Measurements from ENCODE around the gene PLXNA1.

The PLXNA1 gene

DNA sequence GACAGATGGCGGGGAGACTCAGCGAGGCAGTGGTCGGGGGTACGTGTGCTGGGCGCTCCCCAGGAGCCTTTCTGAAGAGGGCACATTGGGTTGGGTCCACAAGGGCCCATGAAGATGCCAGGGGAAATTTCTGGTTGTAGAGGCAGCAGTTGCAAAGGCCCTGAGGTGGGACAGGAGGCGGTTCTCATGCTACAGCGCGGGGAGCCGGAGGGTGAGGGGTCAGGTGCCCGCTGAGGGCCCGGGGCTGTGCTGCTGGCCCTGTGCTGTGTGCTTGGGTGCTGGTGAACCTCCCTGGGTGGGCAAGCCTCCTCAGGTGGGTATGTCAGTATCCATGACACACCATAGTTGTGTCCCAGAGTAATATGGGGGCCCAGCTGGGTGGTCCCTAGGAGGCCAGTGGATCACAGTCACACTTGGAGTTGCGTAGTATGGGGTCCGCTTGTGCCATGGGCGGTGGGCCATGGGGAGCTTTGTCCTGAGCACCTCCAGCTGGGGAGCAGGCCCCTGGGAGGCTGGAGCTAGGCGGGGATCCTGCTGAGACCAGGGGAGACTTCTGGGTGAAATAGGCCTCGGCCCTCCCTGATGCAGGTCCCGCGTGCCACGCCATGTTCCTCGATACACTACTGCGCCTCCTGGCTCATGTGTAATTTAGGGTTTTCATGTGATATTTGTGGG lies 44.3 kb downstream of the PLXNA1 start:
- Histone ChIP-seq H3K27ac (ENCODE audit: low read depth, low read length) (no peak overlapping the region), H4K20me1 (ENCODE audit: low read depth, low read length) (no peaks in the 10 kb centered on the region), H3K36me3 (ENCODE audit: low read length) (no peaks in the 10 kb centered on the region), H3K27me3 (ENCODE audit: low read length) (no peaks in the 10 kb centered on the region), H2AFZ (ENCODE audit: low read depth, low read length, severe bottlenecking) (no peak overlapping the region), H3K4me3 (ENCODE audit: insufficient read depth, low read length, poor library complexity, severe bottlenecking) (no peak overlapping the region), H3K4me2 (ENCODE audit: low read depth, low read length, poor library complexity, severe bottlenecking) (no peak overlapping the region), H3K9ac (ENCODE audit: low read length) (no peak overlapping the region), H3K9me2 (replicated peaks; ENCODE audit: insufficient read depth, low read length) (no peaks in the 10 kb centered on the region), H3F3A (ENCODE audit: insufficient read depth) (no peaks in the 10 kb centered on the region), H3K9me3 (ENCODE audit: insufficient read depth, low read length) (no peaks in the 10 kb centered on the region), H3K79me2 (ENCODE audit: insufficient read depth, low read length) (no peaks in the 10 kb centered on the region)
- TF ChIP-seq EZH2phosphoT487 (conservative IDR thresholded peaks at IDR 0.05; ENCODE audit: low read length) = no peak
- TF ChIP-seq, protein P1, sequence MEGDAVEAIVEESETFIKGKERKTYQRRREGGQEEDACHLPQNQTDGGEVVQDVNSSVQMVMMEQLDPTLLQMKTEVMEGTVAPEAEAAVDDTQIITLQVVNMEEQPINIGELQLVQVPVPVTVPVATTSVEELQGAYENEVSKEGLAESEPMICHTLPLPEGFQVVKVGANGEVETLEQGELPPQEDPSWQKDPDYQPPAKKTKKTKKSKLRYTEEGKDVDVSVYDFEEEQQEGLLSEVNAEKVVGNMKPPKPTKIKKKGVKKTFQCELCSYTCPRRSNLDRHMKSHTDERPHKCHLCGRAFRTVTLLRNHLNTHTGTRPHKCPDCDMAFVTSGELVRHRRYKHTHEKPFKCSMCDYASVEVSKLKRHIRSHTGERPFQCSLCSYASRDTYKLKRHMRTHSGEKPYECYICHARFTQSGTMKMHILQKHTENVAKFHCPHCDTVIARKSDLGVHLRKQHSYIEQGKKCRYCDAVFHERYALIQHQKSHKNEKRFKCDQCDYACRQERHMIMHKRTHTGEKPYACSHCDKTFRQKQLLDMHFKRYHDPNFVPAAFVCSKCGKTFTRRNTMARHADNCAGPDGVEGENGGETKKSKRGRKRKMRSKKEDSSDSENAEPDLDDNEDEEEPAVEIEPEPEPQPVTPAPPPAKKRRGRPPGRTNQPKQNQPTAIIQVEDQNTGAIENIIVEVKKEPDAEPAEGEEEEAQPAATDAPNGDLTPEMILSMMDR (IDR thresholded peaks at IDR 0.05; ENCODE audit: insufficient read depth, low read length, poor library complexity, severe bottlenecking) = no peak

DNA sequence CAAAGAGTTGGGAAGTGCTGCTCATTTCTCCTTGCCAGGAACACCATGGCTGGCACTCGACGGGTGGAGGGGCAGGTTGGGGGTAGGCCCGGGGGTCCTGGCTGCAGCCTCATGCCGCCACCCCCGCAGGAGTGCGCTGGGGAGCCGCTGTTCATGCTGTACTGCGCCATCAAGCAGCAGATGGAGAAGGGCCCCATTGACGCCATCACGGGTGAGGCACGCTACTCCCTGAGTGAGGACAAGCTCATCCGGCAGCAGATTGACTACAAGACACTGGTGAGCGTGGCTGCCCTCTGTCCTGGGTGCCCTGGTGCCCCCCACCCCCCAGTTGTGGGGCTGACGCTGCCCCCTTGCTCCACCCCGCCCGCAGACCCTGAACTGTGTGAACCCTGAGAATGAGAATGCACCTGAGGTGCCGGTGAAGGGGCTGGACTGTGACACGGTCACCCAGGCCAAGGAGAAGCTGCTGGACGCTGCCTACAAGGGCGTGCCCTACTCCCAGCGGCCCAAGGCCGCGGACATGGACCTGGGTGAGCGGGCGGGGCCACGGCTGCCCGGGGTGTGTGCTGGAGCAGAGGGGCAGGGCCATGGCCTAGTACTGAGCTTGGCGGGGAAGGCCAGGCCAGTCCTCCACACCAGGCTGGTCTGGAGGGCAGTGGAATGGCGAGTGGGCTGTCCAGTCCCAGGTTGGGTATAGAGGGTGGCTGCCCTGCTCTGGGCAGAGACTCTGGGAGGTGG lies 45.1 kb downstream of the PLXNA1 start:
- H3K9ac ChIP-seq (ENCODE audit: low read length) = no peak overlapping the region
- H3K4me3 ChIP-seq (ENCODE audit: insufficient read depth, low read length, poor library complexity, severe bottlenecking) = no peak overlapping the region
- no peaks in the 10 kb centered on the region for H3K36me3 ChIP-seq (ENCODE audit: low read length)
- no peaks in the 10 kb centered on the region for H3K79me2 ChIP-seq (ENCODE audit: insufficient read depth, low read length)
- no peak overlapping the region for H2AFZ ChIP-seq (ENCODE audit: low read depth, low read length, severe bottlenecking)
- no peak overlapping the region for H3K4me2 ChIP-seq (ENCODE audit: low read depth, low read length, poor library complexity, severe bottlenecking)
- H3K9me2 ChIP-seq (replicated peaks; ENCODE audit: insufficient read depth, low read length) = no peaks in the 10 kb centered on the region
- TF ChIP-seq EZH2phosphoT487 (conservative IDR thresholded peaks at IDR 0.05; ENCODE audit: low read length) = no peak
- TF ChIP-seq, protein P1 (IDR thresholded peaks at IDR 0.05; ENCODE audit: insufficient read depth, low read length, poor library complexity, severe bottlenecking) = no peak
- H3F3A ChIP-seq (ENCODE audit: insufficient read depth) = no peaks in the 10 kb centered on the region
- no peaks in the 10 kb centered on the region for H3K9me3 ChIP-seq (ENCODE audit: insufficient read depth, low read length)
- no peaks in the 10 kb centered on the region for H4K20me1 ChIP-seq (ENCODE audit: low read depth, low read length)
- H3K27ac ChIP-seq (ENCODE audit: low read depth, low read length) = no peak overlapping the region
- no peaks in the 10 kb centered on the region for H3K27me3 ChIP-seq (ENCODE audit: low read length)

DNA sequence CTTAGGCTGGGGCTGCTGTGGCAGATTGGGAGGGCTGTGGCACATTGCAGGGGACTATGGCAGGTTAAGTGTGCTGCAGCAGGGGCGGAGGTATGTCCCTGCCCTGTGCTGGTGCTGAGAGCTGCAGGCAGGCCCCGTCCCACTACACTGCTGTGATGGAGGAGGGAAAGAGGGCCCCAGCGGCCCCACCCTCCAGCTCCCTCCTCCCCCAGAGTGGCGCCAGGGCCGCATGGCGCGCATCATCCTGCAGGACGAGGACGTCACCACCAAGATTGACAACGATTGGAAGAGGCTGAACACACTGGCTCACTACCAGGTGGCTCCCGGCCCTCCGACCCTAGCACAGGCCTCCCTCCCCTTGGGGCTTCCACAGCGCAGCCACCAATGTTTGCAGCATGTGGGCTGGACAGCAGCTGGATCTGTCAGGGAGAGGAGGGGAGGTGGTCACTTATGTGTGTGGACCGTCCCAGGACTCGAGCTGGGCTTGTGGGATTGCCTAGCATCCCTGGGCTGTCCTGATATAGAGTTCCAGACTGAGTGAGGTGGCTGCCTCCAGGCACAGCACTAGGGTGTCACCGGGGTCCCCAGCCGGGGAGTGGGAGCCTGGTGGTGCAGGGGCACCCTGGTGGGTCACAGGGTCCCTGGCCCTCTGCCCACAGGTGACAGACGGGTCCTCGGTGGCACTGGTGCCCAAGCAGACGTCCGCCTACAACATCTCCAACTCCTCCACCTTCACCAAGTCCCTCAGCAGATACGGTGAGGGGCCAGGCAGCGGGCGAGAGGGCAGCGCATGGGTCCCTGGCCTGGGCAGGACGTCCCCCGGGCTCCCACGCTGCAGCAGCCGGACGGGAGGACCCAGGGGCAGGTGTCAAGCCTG lies 46.1 kb downstream of the PLXNA1 start:
- Histone ChIP-seq H3K9me2 (replicated peaks; ENCODE audit: insufficient read depth, low read length) (no peaks in the 10 kb centered on the region), H3K27me3 (ENCODE audit: low read length) (no peaks in the 10 kb centered on the region), H3K4me3 (ENCODE audit: insufficient read depth, low read length, poor library complexity, severe bottlenecking) (no peak overlapping the region), H3K27ac (ENCODE audit: low read depth, low read length) (no peak overlapping the region), H3K4me2 (ENCODE audit: low read depth, low read length, poor library complexity, severe bottlenecking) (no peak overlapping the region), H3K79me2 (ENCODE audit: insufficient read depth, low read length) (no peaks in the 10 kb centered on the region), H3K9me3 (ENCODE audit: insufficient read depth, low read length) (no peaks in the 10 kb centered on the region), H2AFZ (ENCODE audit: low read depth, low read length, severe bottlenecking) (no peak overlapping the region), H3K36me3 (ENCODE audit: low read length) (no peaks in the 10 kb centered on the region), H3F3A (ENCODE audit: insufficient read depth) (no peaks in the 10 kb centered on the region), H3K9ac (ENCODE audit: low read length) (no peak overlapping the region), H4K20me1 (ENCODE audit: low read depth, low read length) (no peaks in the 10 kb centered on the region)
- TF ChIP-seq, protein P1 (IDR thresholded peaks at IDR 0.05; ENCODE audit: insufficient read depth, low read length, poor library complexity, severe bottlenecking) = no peak
- TF ChIP-seq EZH2phosphoT487 (conservative IDR thresholded peaks at IDR 0.05; ENCODE audit: low read length) = no peak

Measured in SU-DHL-6 (cell line).